GM18867 (cell line): ENCODE data around the gene LRP8.

Experiments used
- ATAC-seq: cut with Tn5 transposase; IDR thresholded peaks from one replicate; pipeline ENCODE4 v1.9.1; 2021; ENCODE audit warnings: mild to moderate bottlenecking, moderate library complexity; ENCODE audit not compliant: unreplicated experiment

The LRP8 gene

GRCh38 chr1:53359934-53360276, 32.0 kb upstream of the LRP8 start:
- no peak for ATAC-seq

DNA sequence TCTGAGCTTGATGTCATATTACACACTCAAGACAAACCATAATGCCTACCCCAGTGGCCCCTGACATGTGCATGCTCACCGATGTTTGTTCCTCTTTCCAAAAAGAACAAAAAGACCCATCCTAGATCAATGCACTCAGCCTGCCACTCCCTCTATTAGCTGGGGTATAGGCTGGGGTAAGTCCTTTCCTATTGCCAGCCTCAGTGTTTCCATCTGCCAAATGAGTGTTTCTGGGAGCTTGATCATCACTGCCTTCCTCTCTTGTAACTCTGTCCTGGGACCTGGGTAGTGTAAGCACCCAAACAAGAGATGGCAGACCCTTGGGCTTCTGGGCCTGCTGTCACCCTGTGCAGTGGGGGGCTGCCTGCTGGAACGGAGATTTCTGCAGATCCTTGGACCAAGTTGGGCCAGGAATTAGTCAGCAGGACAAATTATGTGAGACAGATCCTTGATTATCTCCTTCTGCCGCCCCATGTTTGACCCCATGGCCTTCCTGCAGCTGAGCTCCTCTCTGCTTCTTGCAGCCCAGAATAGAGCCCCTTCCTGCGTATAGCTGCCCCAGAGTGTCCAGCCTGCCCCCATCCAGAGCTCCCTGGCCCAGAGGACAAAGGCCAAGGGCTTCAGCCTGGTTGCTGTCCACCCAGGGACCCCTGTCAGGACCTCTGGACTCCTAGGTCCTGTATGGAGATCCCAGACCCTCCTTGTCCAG, 31.5 kb upstream of the LRP8 start:
- ATAC-seq, result no peak

- no peak for ATAC-seq
Observed at GRCh38 chr1:53356637-53357036, 28.8 kb upstream of the LRP8 start.

- no peak for ATAC-seq
Observed at GRCh38 chr1:53354119-53354518, 26.2 kb upstream of the LRP8 start.

DNA sequence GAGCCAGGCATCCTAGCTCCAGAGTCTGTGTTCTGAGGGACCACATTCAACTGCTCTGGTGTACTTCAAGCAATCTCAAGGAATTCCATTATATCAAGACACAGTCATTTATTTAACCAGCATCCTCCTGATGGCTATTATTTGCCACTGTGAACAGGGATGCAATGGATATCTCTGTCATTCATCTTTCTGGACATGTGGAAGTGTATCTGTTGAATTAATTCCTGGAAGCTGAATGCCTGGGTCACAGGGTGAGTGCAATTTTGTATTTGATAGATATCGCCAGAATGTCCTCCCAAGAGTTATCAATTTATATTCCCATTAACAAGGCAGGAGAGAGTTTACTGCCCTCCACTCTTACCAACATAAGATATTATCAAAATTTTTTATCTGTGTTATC, 24.7 kb upstream of the LRP8 start:
- ATAC-seq, result no peak

DNA sequence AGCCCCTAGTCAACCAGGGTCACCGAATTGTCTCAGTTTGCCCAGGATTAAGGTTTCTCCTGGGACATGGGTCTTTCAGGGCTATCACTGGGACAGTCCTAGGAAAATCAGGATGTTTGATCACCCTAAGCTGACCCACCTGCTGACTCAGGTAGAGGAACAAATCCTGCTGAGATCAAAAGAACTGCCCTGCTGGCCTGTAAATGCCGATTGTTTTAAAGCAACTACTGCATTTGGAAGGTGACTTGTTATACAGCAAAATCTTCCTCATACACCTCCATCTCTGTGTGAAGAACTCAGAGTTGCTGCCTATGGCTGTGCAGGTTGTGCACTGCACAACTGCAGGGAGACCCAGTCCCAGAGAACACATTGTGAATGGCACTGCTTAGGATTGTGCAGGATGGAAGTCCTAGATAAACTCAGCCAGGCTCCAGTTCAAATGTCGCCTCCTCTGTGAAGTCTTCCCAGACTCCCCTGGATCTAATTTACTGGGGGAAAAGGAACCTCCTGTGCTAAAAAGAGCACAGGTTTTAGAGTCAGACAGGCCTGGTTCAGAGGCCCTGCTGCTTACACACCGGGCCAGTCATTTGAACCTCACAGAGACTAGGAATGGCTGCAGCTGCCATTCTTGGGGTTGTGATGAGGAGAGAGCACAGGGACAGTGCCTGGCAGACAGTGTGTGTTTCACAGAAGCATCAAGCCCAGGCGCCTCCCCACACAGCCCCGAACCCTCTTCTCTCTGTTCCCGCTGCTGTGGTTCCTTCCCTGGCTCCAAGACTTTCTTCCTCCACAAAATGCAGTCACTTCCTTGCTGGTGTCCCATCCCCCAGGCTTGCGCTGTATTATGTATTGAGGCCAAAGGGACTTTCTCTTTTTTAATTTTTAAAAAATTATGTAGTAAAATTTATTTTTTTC, 23.2 kb upstream of the LRP8 start:
- ATAC-seq, result no peak

DNA sequence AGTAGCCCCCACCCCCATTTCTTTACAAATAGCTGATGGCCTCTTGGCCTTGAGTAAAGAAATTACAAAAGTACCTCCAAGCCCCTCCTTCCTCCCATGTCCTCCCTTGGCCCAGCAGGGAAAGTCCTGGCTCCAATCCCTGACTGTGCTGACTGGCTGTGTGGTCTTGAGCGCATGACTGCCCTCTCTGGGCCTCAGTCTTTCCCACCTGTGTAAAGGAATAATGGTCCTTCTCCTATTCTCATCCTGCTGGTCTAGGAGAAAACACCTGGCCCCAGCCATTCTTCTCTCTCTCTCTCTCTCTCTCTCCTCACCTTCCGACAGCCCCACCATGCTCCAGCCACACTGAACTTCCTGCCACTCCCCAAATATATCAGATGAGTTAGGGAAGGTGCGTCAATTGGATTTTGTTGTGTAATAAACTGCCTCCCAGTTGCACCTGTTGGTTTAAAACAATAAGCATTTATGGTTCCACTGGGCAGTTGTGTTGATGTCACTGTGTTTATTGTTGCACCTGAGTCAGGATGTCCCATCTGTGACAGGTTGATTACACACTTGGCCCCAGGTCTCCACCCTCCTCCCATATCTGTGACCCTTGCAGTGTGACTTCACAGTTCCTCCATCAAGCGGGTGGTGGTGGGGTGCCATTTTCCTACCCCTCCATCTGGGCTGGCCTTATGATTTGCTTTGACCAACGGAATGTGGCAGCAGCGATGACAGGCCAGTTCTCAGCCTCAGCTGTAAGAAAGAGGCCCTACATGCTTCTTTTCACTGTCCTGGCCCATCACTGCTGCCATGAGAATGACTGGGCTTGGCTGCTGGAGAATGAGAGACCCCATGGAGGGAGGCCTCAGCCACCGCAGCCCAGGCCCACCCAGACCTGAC, 22.3 kb upstream of the LRP8 start:
- ATAC-seq, result no peak

- no peak for ATAC-seq
Observed at GRCh38 chr1:53349369-53349835, 21.5 kb upstream of the LRP8 start.

DNA sequence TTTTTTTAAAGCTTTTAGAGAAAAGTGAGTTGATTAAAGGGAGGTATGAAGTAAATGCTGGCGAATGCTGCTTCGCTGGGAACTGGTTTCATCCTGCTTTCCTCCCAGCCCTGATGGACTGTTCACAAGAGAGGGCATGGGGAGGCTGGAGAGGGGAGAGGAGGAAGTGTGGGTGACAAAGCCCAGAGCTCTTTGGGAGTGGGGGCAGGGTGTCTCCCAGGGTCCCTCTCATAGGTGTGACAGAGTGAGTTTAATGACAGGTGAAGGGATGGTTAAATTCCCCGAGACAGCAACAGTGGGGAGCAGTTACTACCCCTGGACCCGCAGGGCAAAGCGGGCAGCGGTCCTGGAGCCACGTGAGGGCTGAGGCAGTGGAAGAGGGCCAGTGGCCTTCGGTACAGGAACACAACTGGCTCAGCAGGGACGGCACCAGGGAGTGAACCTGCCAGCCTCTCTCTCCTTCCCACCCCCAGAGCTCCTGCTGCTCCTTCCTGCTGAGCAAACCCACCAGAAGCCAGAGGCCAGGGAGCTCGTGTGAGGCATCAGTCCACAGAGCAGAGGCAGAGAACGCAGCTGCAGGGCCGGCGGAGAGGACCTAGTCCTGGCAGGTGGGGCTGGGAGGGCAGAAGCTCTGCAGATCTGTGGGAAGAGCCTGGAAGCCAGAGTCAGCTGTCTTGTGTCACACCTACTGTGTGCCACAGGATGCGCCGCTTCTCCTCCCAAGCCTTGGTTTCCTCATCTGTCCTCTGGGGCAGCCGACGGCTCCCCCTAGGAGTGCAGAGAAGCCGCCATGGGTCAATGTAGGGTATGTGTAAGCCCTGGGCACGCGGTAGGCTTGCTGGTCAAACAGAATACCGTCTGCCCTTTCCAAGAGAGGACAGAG, 20.9 kb upstream of the LRP8 start:
- no peak for ATAC-seq

GRCh38 chr1:53346814-53347176, 18.9 kb upstream of the LRP8 start:
- no peak for ATAC-seq

GRCh38 chr1:53345996-53346813, 18.3 kb upstream of the LRP8 start:
- ATAC-seq, result no peak

- peak; percentile 85 for ATAC-seq
Observed at GRCh38 chr1:53344921-53345838, 17.3 kb upstream of the LRP8 start.

GRCh38 chr1:53343831-53344668, 16.2 kb upstream of the LRP8 start:
- no peak for ATAC-seq

DNA sequence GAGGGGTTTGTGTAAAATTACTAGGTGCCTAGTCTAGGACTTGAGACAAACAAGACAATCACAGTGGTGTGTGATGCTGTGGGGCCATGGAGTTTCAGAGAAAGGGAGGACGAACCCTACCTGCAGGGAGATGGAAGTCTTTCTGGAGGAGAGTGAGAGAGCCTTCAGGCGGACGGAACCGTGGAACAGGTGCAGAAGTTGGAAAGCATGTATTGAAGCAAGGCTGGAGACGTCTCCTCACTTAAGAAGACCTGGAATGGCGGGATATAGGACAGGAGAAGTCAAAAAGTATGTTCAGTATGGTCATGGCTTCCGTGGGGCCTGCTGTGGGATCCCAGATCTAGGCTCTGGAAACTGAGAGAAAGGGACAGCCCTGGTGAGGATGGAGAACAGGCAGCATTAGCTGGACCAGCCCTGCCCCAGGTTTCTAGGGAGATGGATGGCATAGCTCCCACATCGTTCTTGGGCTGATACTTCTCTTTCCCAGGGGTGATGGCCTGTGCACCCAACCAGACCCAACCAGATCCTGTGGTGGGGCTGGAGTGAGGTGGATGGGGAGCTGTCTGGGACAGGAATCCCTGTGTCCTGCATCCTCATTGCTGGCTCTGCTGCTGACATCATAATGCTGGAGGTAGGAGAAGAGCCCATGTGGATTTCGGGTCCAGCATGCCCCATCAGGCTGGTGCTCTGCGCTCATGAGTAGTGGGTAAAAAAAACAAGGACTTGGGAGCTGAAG, 15.0 kb upstream of the LRP8 start:
- no peak for ATAC-seq

- ATAC-seq, result no peak
Observed at GRCh38 chr1:53341961-53342707, 14.3 kb upstream of the LRP8 start.

- no peak for ATAC-seq
Observed at GRCh38 chr1:53341521-53341895, 13.6 kb upstream of the LRP8 start.
